Stimulated activated CD8-positive, alpha-beta memory T cell treated with anti-CD3 and anti-CD28 coated beads, Interleukin-2, amount 100 ng/mL, for 1 hour (primary cell): ENCODE measurements around the gene TFF1.
"Not testable (repeated sequence)": the region's sequence is repeated elsewhere in the genome, so short reads cannot be mapped to it uniquely, and the experiment has no call there.

Experiments
- DNase-seq, 2 donors: peaks; one replicate each; pipeline ENCODE4 v3.0.0-alpha.2; 2020; ENCODE audit warnings: low read depth in 2 of 2

The TFF1 gene

DNA sequence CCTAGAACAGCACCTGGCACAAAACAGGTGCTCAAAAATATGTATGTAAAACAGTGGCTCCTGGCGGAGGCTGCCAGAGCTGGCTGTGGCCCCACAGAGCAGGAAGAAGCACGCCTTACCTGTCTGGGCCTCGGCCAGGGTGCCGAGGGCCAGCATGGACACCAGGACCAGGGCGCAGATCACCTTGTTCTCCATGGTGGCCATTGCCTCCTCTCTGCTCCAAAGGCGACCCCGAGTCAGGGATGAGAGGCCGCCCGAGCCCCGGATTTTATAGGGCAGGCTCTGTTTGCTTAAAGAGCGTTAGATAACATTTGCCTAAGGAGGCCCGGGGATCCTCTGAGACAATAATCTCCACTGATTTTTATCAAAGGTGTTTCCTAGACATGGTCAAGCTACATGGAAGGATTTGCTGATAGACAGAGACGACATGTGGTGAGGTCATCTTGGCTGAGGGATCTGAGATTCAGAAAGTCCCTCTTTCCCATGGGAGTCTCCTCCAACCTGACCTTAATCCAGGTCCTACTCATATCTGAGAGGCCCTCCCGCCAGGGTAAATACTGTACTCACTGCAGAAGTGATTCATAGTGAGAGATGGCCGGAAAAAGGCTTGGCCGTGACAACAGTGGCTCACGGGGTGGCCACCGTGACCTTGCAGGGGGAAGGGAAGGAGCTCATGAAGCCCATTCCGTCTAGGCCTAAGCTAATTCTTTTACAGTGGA, at the start of gene TFF1:
TFF1 (minus strand) TSS at position 244 of the 719 bp plus-strand sequence; CDS start at position 204, 40 bp downstream.
- DNase-seq = no peak

DNA sequence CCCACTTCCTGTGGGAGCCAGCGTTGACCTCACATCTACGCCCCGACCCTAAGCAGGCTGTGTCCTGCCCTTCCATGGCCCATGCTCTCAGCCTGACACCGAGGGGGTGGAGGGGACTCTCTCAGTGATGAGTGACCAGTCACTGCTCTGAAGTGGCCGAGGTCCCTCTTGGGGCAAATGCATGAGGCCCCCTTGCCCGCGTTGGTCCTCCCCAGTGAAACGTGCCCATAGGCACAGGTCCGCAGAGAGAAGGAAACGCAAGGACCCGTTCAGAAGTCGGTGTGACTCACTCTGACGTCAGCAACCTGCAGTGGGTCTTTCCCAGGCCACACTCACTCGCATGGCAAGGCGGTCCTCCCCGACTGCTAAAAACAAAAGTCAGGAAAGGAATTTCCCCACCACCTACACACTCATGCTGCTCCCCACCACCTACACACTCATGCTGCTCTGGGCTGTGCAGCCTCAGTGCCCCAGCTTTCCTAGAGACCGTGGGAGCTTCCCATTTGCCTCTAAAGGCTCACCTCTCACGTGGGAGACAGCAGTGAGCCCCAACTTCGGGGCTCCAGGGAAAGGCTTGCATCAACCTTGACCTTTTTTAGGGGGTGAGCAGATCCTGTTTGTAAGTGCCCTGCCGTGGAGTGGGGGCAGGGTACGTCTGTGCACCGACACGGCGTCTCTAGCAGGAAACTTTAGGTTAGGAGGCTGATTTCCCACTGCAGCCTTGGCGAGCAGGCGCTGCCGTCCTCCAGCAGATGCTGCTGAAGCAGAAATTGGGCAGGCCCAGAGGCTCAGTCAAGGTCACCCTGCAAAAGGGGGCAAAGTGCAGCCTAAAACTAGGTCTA, 48.8 kb upstream of the TFF1 start:
- peak; percentile 70 to 79 for DNase-seq

DNA sequence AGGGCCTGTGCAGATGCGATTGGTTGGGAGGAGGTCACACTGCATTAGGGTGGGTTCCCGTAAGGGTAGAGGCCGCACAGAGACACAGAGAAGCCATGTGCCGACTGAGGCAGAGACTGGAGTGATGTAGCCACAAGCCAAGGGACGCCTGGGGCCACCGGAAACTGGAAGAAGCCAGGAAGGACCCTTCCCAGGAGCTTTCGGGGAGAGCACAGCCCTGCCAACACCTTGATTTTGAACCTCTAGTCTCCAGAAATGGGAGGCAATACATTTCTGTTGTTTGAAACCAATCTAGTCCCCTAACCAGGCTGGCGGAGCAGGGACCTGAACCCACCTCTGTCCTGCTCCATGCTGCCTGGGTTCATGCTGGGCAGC, 48.2 kb upstream of the TFF1 start:
- DNase-seq = no peak

DNA sequence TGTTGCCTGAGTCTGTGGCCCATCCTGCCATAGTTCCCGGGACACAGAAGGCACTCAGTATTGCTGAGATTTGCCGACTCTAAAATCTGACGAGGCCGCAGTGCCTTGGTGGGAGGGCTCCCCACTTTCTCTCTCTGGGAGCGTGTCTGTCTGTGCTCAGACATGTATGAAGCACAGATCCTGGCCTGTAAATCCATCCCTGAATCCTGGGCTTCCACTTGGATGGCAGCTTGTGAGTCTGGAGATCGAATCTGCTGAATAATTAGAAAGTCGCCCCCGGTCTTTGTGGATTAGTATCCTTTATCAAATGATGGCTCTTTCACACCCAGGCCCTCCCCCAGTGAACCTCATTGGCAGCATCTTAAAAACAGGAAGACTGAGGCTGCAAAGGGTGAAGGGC, 47.7 kb upstream of the TFF1 start:
- no peak for DNase-seq

DNA sequence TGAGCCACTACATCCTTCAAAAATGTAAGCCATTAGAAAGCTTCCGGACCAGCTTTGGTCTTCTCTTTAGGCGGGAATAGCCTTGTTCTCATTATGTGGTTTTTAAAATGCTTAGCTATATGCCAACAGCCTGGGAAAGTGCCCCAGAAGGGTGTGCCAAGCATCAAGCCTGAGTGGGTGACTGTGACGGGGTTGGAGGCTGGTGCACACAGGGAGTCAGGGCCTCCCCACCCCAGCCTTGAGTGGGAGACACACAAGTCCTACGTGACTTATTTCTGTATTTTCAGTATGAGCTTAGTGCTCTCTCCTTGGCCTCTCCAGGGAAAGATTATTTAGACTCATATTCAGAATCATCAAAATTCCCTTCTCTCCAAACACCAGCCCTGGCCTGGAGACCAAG, 47.2 kb upstream of the TFF1 start:
- no peak for DNase-seq

DNA sequence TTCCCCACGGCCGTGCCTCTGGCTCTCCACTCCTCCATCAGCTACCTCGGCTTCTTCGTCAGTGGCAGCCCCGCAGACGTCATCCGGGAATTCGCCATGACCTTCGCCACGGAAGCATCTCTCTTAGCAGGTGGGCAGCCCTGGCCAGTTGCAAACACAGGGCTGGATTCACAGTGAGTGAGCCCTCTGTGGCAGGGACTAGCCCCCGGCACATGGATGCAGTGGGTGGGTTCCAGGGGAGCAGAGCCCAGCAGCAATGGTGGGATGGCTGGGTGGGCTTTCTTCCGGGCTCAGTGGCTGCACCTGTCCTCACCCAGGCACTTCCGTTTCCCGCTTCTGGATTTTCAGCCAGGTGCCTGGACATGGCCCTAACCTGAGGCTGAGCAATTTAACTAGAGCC, 46.8 kb upstream of the TFF1 start:
- no peak for DNase-seq

DNA sequence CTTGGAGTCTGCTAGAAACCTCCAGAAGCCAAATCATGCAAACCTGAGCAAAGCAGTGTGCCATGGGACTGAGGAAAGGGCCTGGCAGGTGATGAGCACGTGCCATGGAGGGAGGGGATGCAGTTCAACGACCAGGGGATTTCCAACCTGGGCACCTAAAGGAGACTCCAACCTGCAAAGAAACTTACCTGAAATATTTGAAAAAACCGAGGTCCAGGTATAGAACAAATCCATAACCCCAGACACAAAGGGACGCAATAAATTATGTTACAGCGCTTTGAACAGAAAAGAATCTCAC, 46.2 kb upstream of the TFF1 start:
- no peak for DNase-seq

DNA sequence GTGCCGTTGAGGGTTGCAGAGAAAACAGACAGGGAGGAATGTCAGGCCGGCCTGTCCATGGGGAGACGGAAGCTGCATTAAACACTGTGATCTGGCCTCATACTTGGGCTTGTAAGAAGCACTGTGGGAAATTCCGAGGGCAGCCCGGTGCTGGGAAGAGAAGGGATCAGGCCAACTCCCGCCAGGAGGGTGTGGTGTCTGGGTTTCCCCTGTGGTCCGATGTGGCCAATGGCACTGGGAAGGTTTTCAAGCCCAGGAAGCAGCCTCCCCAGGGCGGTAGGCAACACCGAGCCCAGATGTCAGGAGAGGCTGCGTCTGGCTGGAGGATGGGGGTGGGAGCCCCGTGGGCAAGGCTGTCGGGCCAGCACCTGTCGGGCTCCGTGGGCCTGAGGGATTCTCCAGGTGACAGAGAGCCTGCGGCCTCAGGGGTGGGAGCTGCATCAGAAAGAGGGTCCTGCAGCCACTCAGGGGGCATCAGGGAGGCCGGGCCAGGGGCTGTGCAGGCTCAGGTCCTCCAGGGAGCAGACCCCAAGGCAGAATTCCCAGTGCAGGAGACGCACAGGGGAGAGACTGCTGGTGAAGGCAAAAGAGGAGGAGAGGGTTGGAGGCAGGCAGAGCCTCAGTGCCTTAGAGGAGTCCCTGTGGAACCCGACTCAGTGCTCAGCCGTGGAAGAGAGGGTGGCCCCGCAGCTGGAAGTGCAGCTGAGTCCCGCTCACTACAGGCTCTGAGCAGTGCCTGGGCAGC, 45.7 kb upstream of the TFF1 start:
- DNase-seq = no peak

DNA sequence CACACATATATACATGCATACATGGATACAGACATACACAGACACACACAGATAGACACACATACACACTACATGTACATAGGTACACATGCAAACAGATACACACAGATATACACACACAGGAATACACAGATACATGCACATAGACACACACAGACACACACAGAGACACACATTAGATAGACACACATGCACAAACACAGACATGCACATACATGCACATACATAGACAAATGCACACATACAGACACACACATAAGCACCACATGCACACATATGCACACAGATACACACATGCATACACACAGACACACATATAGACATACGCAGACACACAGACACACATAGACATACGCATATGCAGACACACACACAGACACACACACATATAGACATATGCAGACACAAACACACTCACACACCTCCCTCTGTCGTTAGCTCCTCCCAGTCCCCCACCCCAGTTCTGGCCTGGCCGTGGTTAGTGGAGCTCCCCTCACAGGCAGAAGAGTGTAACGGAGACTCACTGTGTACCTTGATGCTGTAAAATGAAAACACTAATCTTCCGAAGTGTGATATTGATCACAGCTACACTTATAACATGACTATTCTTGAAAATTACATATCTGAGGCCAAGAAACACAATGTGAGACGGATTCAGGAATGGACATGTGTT, 45.0 kb upstream of the TFF1 start:
- DNase-seq = no peak

DNA sequence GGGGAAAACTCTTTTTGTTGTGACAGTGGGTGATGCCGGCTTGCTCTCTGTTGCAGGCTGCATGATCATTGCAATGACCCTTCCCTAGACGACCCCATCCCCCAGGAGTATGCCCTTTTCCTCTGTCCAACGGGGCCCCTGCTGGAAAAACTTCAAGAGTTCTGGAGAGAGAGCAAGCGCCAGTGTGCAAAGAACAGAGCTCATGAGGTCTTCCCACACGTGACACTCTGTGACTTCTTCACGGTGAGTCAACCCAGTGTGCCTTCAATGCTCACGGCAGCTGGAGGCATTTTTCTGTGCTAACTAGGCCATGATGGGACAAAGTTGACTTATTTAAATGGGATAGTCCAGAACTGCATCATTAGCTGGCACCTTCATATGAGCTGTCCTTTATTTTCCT, 43.0 kb upstream of the TFF1 start:
- no peak for DNase-seq

DNA sequence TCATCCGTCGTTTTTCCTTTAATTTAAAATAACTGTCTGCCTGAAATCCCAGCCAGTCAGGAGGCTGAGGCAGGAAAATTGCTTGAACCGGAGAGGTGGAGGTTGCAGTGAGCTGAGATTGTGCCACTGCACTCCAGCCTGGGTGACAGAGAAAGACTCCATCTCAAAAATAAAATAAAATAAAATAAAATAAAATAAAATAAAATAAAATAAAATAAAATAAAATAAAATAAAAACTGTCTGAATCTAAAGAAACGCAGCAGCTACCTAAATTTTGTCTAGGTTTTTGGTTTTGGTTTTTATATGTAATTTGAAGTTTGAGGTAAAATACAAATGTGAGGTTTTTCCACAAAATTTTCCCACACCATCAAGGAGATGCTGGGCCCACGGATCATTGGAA, 42.4 kb upstream of the TFF1 start:
- DNase-seq = not testable (repeated sequence)

DNA sequence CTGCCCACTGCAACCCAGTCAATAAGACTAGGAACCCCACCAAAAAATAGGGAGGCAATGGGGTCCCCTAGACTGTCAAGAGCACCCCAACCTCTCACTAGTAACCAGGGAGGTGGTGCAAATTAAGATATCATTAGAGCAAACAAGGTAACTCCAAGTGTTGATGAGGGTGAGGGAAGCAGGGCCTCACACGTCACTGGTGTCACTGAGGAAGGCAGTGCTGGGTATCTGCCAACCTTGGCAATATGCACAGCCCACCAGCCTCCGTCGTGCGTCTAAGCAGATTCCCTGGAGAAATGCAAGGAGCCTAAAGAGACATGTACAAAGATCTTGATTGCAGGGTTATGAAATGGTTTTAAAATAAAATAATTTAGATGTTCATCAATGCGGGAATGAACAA, 41.1 kb upstream of the TFF1 start:
- no peak for DNase-seq

DNA sequence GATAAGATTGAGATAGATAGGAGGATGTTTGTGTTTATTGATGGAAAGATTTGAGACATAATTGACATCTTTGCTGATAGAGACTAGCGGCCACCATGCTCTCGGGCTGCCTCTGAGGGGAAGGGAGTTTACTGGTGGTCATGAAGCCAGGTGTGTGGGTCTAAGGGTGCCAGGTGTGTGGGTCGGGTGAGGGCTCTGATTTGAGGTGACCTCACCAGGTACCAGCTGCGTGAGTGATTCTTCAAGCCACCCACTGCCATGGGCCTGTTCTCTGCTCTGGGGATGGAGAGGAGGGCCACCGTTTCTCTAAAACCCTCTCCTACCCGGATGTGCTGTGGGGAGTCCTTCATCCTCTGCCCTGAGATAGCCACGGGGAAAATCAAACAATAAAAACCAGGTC, 40.5 kb upstream of the TFF1 start:
- no peak for DNase-seq

DNA sequence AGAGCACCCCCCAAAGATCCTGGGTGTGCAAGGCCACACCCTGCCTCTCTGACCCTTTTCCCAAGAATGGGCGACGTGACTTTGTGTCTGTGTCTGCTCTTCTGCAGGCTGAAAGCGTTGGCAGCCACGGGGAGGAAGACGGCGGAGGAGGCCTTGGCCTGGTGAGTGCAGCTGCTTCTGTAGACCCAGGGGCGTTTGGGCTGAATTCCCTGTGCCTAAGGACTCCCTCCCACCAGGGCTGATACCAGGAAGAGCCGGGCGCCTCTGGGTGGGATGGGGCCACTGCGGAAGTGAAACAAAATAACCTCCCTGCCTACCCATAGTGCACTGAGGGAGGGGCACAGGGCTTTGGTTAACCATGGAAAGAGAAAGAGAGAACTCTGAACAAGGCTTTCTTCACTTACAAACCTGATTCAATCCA, 39.9 kb upstream of the TFF1 start:
- DNase-seq = no peak

DNA sequence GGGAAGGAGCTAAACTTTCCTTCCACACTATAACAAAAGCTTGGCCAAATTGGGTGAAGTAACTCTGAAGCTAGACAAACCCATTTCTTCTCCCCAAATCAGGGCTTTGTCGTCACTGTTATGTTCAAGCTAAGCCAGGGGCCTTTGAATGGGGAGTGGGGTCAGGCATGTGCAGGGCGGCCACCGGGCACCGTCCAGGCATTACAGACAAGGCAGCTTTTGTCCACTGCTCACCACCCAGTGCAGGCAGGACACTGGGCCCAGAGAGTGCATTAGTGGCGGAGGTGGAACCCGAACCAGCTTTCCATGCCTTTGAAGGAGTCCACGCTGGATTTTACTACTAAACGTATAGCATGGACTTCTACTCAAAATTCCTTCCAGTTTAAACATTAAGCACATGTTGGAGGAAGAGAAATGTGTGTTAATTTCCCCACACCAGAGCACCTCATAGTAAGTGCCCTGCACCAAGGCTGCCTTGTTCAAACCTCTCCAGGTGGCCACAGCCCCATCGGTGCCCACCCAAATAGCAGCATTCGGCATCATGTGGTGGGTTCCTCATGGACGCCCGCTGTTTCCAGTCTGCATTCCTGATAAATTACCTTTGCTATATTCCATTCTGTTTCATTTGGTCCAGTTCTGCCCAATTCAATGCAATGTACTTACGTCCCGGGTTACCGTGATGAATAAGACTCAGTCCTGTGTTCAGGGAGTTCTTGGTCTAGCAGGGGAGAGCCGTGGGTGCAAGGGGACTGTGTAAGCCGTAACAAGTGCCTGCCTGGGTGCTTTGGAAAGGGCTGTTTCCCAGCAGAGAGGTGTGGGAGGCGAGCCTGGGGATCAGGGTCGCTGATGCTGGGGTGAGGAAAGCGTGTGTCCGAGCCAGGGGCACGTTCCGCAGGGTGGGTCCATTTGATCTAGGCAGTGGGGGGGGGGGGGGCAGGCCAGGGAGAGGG, 39.0 kb upstream of the TFF1 start:
- no peak for DNase-seq

DNA sequence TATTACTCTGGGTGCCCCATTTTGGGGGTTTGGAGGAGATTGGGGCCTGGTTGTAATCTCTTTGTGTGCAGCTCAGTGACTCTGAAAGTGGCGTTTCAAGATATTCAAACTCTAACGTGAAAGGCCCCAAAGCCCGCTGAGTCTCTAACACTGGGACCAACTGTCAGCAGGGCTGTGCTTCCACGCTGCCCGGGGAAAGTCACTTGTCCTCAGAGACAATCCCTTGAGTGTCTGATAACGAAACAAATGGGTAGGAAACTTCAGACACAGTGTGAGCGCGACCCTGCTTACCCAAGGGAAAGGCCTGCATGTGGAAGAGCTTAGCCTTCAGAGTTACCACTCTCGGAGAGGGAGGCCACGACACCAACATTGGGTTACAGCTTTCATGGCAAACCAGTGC, 38.2 kb upstream of the TFF1 start:
- DNase-seq = no peak

DNA sequence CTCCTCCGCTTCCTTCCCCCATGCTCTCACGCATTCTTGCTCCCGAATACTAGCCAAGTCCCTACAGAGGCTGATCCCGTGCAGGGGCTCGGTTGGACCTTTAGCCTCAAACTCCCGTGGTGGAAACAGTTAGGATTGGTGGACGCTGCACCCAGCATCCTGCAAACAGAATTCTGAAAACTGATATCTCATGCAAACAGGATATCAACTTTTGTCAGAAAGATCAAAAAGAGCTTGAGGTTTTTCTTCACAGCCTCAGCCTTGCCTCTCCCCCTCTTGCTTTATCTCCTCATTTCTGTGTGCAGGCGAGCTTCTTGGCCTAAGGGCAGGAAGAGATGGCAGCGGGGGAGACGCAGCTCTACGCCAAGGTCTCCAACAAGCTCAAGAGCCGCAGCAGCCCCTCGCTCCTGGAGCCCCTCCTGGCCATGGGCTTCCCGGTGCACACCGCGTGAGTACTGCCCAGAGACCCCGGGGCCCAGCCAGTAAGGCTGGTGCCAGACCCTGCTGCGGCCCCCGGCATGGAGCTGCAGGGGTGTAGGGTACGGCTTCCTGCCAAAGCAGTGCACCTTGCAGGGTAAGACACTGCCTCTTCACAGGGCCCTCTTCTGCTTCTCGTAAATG, 37.4 kb upstream of the TFF1 start, which contains the start of gene UBASH3A:
UBASH3A (plus strand) TSS at position 292 of the 621 bp plus-strand sequence; CDS start at position 336, 44 bp downstream.
- DNase-seq = no peak

DNA sequence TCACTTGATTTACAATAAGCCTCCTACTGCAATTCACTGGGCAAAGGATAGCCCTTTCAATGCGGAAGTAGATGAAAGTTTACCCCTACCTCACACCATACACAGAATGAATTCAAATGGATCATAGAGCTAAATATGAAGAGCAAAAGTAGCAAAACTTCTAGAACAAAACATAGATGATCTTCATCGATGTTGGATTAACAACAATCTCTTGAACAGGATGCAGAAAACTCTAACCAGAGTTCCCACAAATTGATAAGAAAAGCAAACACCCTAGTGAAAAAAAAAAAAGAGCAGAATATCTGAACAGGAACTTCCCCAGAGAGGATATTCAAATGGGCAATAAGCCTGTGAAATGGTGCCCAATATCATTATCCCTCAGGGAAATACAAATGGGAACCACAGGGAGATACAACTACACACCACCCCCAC, 35.5 kb upstream of the TFF1 start:
- DNase-seq = no peak

DNA sequence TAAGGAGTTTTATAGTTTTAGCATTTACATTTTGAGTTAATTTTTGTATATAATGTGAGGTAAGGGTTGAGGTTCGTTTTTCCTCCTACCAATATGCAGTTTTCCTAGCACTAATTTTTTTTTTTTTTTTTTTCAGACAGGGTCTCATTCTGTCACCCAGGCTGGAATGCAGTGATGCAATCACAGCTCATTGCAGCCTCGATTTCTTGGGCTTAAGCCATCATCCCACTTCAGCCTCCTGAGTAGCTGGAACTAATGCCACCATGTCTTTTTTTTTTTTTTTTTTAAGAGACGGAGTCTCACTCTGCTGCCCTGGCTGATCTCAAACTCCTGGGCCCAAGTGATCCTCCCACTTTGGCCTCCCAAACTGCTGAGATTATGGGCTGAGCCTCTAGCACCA, 34.8 kb upstream of the TFF1 start:
- DNase-seq = no peak

DNA sequence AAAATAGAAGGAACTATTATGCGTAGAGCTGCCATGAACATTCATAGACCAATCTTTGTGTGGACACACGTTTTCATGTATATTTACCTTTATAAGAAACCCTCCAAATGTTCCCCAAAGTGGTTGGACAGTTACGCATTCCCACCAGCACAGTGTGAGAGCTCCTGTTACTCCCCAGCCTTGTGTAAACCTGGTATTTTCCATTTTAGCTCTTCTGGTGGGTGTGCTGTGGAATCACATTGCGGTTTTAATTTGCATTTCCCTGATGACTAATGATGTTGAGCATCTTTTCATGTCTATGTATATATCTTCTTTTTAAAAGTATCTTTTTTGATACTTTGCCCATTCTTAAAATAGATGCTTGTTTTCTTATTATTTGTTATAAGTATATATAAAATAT, 34.2 kb upstream of the TFF1 start:
- DNase-seq = no peak
